ENCODE measurements around the gene PAPPA2. TPM values are rescaled to one million over a fixed set of nuclear protein-coding genes. Genes with fewer than 3 reads are reported as not detected.

The PAPPA2 gene
- total and polyA plus RNA-seq, 7 donors = 0.05 to 1.1 (median 0.06) TPM; not detected in 2

GRCh38 chr1:176854121-176854520, 391.1 kb downstream of the PAPPA2 start:
- H3K36me3 ChIP-seq (ENCODE audit: insufficient read depth in 1 of 2, low read depth in 1 of 2) = no peaks in the 10 kb centered on the region
- H3K27ac ChIP-seq = no peak overlapping the region
- no peak for TF ChIP-seq CTCF (IDR thresholded peaks at IDR 0.05)
- WGBS, 3 donors = 81 to 96% (median 90%) methylated on average over 4 of the region's 4 CpGs
- no peaks in the 10 kb centered on the region for H3K4me1 ChIP-seq
- no peaks in the 10 kb centered on the region for H3K9me3 ChIP-seq
- H3K27me3 ChIP-seq (ENCODE audit: insufficient read depth in 3 of 3, low read length in 2 of 3) = peaks cover 0 to 3% (median 0%) of the 10 kb centered on the region in 3 donors
- intact Hi-C loops (cut with DNase I) = no loop called here
- no peak for ATAC-seq
- no peak overlapping the region for H3K4me3 ChIP-seq
- no peak for DNase-seq

DNA sequence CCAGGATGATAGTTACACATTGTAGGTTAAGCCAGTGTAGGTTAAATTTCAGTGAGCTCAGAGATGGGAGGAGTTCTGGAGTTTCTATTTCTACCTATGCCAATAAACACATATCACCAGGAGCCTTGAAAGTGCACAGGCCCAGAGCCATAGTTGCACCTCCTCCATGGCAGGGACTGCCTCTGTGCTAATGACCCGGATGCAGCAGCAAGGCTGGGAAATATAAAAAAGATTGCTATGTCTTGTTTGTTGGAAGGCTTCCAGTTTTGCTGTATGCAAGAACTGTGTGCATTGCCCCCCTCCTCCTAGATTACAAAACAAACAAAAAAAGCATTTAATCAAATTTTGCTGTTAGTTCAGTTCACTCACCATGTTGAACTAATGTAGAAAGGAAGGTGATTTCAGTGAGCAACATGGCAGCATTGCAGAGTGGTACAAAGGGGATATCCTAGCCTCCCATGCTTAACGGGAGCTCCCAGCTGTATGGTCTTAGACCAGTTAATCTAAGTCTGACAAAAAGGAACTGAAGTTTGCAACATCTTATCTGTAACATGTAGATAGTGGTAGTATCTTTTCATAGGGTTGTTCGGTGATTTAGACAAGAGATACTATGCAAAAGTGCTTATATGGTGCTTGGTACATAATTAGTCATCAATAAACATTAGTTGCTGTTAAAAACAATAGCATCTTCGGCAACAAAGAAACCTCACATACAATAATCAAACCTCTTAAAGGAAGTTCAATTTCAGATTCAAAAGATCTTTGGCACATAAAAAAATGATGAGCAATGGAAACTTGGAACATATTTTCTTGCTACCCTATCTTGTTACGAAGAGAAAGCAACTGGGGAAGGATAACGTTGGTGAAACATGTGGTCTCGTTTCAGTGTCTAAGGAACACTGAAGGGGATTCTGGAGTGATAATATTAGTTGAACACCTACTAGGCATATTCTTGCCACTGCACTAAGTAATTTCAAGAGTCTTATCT, 392.1 kb downstream of the PAPPA2 start:
- Histone ChIP-seq H3K27me3 (ENCODE audit: insufficient read depth in 3 of 3, low read length in 2 of 3) (peaks cover 0 to 3% (median 0%) of the 10 kb centered on the region in 3 donors), H3K4me1 (no peaks in the 10 kb centered on the region), H3K27ac (no peak overlapping the region), H3K4me3 (no peak overlapping the region), H3K36me3 (ENCODE audit: insufficient read depth in 1 of 2, low read depth in 1 of 2) (no peaks in the 10 kb centered on the region), H3K9me3 (no peaks in the 10 kb centered on the region)
- ATAC-seq (no peak), DNase-seq (no peak)
- intact Hi-C loops (cut with DNase I) = no loop called here
- 70 to 80% (median 73%) methylated on average over 7 of the region's 7 CpGs for WGBS, 3 donors
- TF ChIP-seq CTCF (IDR thresholded peaks at IDR 0.05) = no peak

- no peaks in the 10 kb centered on the region for H3K36me3 ChIP-seq (ENCODE audit: insufficient read depth in 1 of 2, low read depth in 1 of 2)
- no peaks in the 10 kb centered on the region for H3K9me3 ChIP-seq
- H3K4me3 ChIP-seq = no peak overlapping the region
- no peak overlapping the region for H3K27ac ChIP-seq
- ATAC-seq (no peak), DNase-seq (no peak)
- no peak for TF ChIP-seq CTCF (IDR thresholded peaks at IDR 0.05)
- H3K4me1 ChIP-seq = no peaks in the 10 kb centered on the region
- H3K27me3 ChIP-seq (ENCODE audit: insufficient read depth in 3 of 3, low read length in 2 of 3) = peaks cover 0 to 3% (median 0%) of the 10 kb centered on the region in 3 donors
- WGBS, 3 donors = 75 to 79% (median 76%) methylated on average over 4 of the region's 4 CpGs
- intact Hi-C loops (cut with DNase I) = no loop called here
Measured at GRCh38 chr1:176857632-176858031, 394.7 kb downstream of the PAPPA2 start.

DNA sequence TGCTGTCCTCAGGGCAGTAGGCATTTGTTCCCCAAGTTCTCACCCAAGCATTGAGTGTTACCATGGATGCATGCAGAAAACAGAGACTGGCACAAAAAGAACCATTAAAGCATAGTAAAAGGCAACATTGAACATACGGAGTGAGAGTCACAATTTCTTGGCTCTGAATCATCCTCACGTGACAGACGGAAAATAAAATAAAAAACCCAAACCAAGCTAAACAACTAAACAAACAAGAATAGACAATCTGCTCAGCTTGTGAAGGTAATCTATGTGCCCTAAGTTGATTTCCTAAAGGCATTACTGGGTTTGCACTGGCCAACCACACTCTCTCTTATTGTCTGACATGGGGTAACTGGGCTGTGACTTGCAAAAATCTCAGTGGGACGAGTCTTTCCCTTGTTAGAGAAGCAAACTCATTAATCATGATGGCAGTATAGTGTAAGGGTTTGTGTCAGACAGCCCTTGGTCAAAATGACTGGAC, 395.5 kb downstream of the PAPPA2 start:
- WGBS, 3 donors = 51 to 63% (median 58%) methylated on average over 4 of the region's 4 CpGs
- no peak for DNase-seq
- TF ChIP-seq CTCF (IDR thresholded peaks at IDR 0.05) = no peak

More for the DNA sequence above, 395.5 kb downstream of the PAPPA2 start:
- intact Hi-C loops (cut with DNase I) = no loop called here
- H3K4me1 ChIP-seq = no peaks in the 10 kb centered on the region
- no peak for ATAC-seq
- H3K9me3 ChIP-seq = no peaks in the 10 kb centered on the region
- peaks cover 0 to 3% (median 0%) of the 10 kb centered on the region in 3 donors for H3K27me3 ChIP-seq (ENCODE audit: insufficient read depth in 3 of 3, low read length in 2 of 3)
- no peak overlapping the region for H3K27ac ChIP-seq
- no peak overlapping the region for H3K4me3 ChIP-seq
- no peaks in the 10 kb centered on the region for H3K36me3 ChIP-seq (ENCODE audit: insufficient read depth in 1 of 2, low read depth in 1 of 2)
